NCI-H1048 (cell line): ENCODE data around the gene ASCC3.
A peak's percentile ranks its signal among the peaks of the same experiment; 100 is the strongest.
"Not testable (repeated sequence)": the region's sequence is repeated elsewhere in the genome, so short reads cannot be mapped to it uniquely, and the experiment has no call there.

Experiments
- DNase-seq: peaks from one replicate; lab custom pipeline; 2025; lab: John Stamatoyannopoulos, UW

The ASCC3 gene, protein sequence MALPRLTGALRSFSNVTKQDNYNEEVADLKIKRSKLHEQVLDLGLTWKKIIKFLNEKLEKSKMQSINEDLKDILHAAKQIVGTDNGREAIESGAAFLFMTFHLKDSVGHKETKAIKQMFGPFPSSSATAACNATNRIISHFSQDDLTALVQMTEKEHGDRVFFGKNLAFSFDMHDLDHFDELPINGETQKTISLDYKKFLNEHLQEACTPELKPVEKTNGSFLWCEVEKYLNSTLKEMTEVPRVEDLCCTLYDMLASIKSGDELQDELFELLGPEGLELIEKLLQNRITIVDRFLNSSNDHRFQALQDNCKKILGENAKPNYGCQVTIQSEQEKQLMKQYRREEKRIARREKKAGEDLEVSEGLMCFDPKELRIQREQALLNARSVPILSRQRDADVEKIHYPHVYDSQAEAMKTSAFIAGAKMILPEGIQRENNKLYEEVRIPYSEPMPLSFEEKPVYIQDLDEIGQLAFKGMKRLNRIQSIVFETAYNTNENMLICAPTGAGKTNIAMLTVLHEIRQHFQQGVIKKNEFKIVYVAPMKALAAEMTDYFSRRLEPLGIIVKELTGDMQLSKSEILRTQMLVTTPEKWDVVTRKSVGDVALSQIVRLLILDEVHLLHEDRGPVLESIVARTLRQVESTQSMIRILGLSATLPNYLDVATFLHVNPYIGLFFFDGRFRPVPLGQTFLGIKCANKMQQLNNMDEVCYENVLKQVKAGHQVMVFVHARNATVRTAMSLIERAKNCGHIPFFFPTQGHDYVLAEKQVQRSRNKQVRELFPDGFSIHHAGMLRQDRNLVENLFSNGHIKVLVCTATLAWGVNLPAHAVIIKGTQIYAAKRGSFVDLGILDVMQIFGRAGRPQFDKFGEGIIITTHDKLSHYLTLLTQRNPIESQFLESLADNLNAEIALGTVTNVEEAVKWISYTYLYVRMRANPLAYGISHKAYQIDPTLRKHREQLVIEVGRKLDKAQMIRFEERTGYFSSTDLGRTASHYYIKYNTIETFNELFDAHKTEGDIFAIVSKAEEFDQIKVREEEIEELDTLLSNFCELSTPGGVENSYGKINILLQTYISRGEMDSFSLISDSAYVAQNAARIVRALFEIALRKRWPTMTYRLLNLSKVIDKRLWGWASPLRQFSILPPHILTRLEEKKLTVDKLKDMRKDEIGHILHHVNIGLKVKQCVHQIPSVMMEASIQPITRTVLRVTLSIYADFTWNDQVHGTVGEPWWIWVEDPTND (N-terminal part only)

DNA sequence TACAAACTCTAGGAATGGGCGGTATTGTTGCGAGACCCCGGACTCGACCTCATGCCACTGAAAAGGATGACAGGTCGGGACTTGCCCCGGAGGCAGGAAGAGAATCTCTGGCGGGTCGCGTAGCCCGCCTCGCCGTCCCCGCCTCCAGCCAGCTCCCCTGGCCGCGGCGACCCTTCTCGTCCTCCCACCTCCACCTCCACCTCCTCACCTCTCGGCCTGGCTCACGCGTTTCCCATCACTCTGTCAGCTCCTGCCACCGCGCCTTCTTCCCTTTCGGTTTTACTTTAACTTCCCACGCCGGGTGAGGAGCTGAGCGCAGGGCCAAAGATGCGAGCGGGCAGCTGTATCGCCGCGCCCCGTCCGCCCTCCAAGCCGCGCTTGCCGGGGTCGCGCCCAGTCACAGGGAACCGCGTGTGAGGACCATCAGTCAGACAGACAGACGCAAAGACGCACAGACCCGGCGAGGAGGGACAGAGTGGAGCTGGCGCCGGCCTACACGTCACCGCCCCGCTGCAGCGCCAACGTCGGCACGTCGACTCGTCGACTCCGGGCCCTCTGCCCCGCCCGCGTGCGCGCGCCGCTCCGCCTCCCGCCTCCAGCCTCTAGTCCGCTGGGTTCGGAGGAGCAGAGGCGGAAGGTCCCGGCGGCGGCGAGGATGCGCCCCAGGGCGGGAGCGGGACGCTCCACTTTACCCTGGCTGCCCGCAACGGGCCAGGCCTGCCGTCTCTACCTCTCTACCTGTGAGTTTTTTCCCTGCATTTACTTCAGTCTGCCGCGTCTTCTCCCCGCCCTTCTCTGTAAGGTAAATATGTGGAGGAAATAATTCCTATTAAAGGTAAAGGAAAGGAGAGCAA, at the start of gene ASCC3:
ASCC3 (minus strand) TSS at position 477 of the 854 bp plus-strand sequence. CDS start 13,332 bp downstream, outside the sequence.
- DNase-seq = peak; percentile 69

DNA sequence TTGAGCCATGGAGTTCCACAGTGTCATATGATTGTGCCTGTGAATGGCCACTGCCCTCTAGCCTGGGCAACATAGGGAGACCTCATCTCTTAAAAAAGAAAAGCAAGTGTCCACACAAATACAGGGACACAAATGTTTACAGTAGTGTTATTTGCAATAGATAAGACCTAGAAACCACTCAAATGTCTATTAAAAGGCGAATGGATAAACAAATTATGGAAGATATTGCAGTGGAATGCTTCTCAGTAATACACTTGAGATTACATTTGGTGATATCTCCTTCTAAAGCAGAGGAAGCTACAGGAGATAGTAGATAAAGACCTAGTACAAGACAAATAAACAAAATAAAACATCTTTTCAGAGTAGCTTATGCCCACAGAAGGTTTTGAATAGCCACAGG, 44.6 kb upstream of the ASCC3 start:
- no peak for DNase-seq

DNA sequence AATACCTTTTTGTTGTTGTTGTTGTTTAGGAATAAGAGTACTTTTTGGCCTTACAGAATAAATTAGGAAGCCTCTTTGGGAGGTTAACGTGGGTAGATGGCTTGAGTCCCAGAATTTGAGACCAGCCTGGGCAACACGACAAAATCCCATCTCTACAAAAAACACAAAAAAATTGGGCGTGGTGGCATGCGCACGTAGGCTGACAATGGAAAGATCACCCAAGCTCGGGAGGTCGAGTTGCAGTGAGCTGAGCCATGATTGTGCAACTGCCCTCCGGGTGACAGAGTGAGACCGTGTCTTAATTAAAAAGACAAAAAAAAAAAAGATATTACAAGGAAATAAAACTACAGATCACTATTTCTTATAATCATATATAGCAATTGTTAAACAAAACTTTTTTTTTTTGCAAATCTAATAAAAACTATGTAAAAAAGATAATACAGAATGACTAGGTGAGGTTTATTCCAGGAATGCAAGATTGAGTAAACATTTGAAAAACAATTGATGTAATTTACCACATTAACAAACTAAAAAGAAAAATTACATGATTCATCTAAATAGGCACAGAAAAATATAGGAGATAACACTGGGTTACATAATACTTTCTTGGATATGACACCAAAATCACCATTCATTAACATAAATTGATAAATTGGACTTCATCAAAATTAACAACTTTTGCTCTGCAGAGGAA, 43.6 kb upstream of the ASCC3 start:
- no peak for DNase-seq

DNA sequence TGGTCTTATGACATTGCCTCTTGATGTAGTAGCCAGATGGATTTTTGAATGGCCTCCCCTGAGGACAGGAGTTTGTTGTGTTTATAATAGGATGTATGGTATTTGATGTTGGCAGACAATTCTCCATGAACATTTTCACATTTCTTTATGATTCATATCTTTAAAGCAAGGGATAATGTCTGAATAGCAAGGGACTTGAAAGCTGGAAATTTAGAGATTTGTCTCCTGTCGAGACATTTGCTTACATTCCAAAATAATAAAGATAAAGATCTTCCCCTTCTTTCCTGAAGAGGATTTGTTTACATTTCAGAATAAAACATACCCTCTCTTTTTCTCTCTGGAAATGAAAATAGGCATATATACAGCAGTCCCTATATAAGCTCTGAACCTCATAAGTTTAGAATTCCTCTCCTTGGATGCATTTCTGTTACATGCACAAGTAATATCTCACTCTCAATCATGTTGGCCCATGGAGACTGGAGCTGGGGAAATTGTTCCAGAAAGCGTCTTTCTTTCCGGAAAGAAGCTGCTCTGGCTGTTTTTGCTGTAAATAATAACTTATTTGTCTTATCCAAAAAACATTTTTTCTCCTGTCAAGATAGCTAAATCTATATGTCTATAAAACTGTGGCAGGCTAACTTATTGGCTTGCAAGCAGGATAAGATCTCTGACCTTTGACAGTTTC, 42.5 kb upstream of the ASCC3 start:
- DNase-seq = no peak

DNA sequence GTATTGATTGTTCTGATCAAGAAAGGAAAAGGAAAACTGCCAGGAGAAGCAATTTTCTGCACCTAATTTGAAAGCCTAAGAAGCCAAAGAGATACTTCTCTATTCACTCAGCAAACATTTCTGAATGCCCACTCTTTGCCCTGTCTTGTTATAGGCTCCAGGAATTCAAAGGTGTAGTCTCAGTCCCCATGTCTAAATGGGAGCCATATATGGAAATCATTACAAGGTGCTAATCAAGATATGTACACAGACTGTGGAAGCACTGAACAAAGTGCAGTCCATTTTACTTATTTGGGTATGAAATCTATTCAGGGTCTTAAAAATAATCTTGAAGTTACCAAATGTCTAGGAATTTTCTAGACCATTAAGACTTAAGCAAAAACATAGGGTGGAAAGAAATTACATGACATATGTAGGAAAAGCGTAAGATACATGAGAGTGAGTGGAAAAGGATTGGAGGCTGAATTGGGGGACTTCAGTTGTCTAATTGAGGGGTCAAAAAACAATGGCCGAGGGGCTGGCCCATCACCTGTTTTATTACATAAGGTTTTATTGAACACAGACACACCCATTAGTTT, 39.0 kb upstream of the ASCC3 start:
- no peak for DNase-seq

DNA sequence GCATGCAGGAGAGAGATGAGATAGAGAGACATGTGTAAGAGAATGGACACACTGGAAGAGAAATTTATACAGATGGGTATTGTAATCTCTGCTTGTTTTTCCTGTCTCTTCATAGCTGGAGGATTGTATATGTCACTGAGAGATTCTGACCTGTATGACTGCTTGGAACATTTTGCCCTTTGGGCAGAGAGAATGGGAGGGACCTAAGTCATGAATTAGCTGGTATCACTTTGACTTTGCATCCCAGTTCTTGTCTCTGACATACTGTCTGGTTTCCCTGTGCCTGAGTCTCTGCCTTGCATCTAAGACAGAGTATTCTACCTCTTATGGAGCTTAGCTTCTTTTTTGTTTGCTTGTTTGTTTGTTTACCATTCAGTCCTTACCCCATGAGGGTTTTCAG, 37.0 kb upstream of the ASCC3 start:
- DNase-seq = no peak

DNA sequence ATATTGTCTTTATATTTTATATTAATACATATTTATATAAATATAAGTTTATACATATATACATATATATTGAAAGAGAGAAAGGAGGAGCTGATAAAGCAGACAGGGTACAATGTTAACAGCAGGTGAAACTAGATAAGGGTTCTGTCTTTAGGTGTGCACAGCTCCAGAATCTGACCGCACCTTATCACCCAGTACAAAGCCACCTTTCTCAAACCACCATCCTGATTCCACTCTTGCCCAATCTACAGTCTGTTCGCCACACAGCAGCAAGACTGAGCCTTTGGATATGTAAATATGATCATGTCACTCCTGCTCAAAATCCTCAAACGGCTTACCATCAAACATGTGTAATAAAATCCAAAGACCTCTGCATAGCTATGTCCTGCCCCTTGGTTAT, 34.7 kb upstream of the ASCC3 start:
- DNase-seq = no peak

DNA sequence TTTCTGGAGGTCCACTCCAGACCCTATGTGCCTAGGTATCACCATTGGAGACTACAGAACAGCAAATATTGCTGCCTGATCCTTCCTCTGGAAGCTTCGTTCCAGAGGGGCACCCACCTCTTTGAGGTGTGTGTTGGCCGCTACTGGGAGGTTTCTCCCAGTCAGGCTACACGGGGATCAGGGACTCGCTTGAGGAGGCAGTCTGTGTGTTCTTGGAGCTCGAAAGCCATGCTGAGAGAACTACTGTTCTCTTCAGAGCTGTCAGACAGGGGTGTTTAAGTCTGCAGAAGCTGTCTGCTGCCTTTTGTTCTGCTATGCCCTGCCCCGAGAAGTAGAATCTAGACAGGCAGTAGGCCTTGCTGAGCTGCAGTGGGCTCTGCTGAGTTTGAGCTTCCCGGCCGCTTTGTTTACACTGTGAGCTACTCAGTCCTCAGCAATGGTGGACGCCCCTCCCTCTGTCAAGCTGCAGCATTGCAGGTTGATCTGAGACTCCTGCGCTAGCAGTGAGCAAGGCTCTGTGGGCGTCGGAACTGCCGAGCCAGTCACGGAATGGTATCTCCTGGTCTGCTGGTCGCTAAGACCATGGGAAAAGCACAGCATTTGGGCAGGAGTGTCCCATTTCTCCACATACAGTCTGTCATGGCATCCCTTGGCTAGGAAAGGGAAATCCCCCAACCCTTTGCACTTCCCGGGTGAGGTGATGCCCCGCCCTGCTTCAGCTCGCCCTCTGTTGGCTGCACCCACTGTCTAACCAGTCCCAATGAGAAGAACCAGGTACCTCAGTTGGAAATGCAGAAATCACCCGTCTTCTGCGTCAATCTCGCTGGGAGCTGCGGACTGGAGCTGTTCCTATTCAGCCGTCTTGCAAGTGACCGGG, 32.5 kb upstream of the ASCC3 start:
- DNase-seq = no peak

DNA sequence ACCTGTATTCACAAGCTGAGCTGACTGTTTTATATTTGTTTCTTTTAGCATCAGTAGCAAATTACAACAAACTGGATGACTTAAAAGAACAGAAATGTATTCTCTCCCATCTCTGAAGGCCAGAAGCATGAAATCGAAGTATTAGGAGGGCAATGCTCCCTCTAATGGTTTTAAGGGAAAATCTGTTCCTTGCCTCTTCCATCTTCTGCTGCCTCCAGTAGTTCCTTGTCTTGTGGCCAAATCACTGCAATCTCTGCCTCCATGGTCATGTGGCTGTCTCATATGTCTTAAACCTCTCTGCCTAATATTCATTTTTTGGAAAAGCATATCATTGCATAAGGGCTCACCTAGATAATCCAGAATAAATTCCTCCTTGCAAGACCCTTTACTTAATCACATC, 25.2 kb upstream of the ASCC3 start:
- DNase-seq = no peak

DNA sequence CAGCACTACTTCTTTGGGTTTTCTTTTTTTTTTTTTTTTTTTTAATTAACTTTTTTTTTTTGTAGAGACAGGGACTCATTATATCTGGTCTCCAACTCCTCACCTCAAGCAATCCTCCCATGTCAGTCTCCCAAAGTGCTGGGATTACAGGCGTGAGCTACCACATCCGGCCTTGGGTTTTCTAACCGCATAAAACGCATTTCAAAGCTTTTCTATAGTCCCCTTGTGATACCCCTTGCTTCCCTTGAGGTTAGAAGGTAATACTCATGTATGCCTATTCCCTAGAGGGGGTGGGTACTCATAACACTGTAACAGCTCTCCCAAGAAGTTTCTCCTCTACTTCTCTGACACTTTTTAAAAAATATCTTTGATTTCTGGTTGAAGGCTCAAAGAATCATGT, 23.9 kb upstream of the ASCC3 start:
- DNase-seq = no peak

DNA sequence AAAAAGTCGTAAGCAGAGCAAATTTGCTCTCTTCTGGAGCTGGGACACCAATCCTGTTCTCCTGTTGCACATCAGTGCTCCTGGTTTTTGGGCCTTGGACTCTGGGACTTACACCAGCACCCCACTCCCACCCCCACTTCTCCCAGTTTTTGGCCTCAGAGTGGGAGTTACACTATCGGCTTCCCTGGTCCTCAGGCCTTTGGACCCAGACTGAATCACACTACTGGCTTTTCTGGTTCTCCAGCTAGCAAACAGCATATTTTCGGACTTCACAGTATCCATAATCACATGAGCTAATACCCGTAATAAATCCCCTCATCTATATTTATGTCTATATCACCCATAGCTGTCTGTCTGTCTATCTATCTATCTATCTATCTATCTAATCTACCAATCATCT, 23.2 kb upstream of the ASCC3 start:
- no peak for DNase-seq

DNA sequence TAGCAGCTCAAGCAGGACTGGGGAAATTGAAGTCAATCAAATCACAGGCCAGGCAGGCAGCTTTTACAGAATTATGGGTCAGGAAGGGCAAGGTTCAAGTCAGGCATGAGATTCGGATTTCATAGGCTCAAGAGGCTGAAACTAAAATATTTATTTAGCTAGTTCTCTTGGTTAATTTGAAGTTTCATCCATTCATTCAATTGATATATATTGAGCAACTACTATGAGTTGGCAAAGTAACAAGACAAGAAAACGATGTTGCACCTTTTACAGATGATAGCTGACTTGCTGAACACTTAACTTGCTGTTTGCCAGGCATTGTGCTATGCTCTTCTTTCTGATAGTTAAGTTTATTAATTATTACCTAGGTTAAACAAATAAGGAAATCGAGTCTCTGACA, 20.5 kb upstream of the ASCC3 start:
- DNase-seq = no peak

DNA sequence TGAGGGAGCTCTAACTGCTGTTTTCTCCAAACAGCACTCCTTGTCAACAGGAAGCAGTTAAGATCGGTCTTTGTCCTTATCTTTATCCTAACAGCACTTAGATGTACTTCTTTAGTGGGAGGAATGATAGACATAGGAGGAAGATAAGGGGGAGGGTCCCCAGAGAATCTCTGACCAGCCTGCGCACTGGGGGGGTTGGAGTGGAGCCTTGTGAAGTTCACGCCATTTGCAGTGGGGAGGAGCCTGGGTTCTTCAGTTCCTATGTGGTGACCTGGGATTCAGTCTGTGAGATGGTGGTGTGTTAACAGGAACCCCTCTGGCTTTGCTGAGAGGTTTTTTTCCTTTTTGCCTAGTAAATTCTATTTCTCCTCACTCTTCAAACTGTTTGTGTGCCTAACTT, 18.1 kb upstream of the ASCC3 start:
- no peak for DNase-seq

DNA sequence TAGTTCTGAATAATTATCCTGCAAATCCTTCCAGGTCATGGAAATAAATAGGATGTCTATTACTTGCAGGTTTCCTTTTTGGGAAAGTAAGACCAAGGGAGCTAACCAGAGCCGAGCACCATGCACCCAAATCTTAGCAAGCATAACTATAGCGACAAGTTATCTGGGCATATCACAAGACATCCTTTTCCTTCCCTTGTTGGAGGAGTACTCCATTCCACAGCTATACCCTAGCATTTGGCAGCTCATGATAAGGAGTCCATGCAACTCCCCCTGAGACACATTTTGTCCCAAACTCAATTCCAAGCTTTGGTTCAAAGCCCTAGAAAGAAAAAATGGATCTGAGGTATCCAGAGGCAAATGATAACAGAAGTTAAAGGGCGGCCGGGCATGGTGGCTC, 16.5 kb upstream of the ASCC3 start:
- DNase-seq = no peak

DNA sequence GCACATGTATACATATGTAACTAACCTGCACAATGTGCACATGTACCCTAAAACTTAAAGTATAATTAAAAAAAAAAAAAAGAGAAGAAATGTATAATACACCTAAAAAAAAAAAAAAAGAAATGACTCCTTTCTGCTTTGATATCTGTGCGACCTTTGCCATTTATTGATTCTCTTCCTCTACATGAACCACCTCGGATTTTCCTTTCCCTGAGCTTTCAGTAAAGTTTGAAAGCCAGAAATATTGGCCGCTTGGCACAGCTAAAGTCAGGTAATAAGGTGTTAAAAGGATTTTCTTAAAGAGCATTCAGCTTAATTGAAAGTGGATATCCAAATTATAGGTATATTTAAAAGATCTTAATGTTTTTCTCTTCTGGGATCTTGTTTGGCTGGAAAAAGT, 12.6 kb upstream of the ASCC3 start:
- no peak for DNase-seq

DNA sequence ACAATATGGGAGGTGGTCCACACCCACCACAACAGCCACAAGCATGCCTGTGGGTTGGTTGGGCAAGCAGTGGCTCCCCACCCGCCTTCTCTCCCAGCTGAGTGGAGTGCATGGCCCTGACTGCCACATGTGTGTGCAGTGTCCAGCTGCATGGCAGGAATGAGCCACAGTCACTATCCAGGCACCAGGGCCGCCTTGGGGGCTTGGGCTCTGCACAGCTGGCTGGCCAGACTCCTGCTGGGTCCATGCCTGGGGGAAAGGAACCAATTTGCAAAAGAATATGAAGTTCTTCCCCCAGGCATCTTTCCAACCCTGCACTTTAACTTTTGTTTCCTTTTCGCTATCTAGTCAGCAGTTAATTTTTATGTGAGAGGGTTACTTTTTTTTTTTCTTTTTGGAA, 11.6 kb upstream of the ASCC3 start:
- no peak for DNase-seq

DNA sequence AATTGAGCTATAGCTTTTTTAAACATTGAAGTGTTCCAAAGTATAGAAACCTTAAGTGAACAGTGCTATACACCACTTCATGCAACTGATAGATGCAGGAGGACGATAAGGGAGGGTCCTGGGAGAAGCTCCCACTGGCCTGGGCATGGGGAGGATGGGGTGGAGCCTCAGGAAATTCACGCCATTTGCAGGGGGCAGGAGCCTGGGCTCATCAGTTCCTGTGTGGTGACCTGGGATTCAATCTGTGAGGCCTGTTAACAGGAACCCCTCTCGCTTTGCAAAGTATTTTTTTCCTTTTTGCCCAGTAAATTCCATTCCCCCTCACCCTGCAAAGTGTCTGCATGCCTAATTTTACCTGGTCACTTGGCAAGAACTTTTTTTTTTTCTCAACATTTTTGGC, 11.0 kb upstream of the ASCC3 start:
- DNase-seq = no peak

DNA sequence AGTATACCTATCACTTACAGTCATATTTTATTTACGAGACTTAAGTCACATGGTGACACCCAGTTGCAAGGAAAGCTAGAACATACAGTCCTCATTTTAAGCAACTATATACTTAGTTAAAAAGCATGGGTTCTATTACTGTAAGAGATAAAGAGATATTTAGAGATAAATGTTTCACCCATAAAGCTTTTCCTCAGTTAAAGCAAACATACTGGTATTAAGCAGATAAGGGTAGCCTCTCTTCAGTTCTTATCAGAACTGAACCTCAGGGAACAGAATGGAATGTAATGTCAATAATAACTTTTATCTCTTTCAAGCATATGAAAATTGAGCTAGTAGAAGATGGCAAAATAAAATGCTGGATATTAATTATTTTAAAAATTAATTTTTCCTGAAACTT, 9.9 kb upstream of the ASCC3 start:
- DNase-seq = no peak

DNA sequence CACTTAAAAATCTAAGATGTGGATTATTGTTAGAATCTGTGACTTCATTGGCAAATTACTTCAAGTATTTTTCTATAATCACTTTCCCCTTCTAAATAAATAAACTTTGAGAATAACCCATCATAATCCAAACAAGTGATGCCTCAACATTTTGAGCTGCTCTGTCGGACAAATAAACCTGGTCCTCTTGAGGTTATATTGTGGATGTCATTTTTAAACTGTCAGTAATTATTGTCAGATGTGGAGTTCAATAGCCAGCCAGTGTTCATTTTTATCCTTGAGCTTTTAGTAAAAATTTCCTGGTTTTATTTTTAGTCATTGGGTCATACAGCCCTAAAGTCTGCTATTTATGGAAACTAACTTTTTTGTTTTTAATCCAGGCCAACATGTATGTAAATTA, 9.5 kb upstream of the ASCC3 start:
- DNase-seq = not testable (repeated sequence)
